HepG2 (cell line): ENCODE data around the gene USP34. TPM values are rescaled to one million over a fixed set of nuclear protein-coding genes. Genes with fewer than 3 reads are reported as not detected.

Experiments used
- ATF5 ChIP-seq: sonication (generic); formaldehyde crosslinking; IDR thresholded peaks from 2 replicates; pipeline ENCODE4 v1.4.0; 2020; ENCODE audit warnings: mild to moderate bottlenecking, low read depth, missing genetic modification reagents
- DPF2 ChIP-seq: sonication (generic); formaldehyde crosslinking; IDR thresholded peaks from 2 replicates; pipeline ENCODE4 v1.4.0; 2020; ENCODE audit warnings: mild to moderate bottlenecking, low read depth, missing genetic modification reagents, borderline replicate concordance
- ERF ChIP-seq: IDR thresholded peaks from 2 replicates; pipeline ENCODE4 v1.6.1; 2018; ENCODE audit warnings: missing biosample characterization, missing genetic modification reagents
- GATAD1 ChIP-seq: IDR thresholded peaks from 2 replicates; pipeline ENCODE4 v1.6.1; 2016; ENCODE audit warnings: missing genetic modification reagents, missing compliant biosample characterization
- HMGXB4 ChIP-seq, 2 experiments: sonication (generic) in 1 of 2; formaldehyde crosslinking in 1 of 2; IDR thresholded peaks; 2 replicates each; pipeline versions ENCODE4 v1.4.0 to v1.6.1; 2018 to 2020; ENCODE audit warnings: missing genetic modification reagents in 2 of 2, borderline replicate concordance in 1 of 2, low read depth in 1 of 2, mild to moderate bottlenecking in 1 of 2, missing biosample characterization in 1 of 2
- KLF15 ChIP-seq: sonication (generic); formaldehyde crosslinking; IDR thresholded peaks from 2 replicates; pipeline ENCODE4 v1.8.1; 2023; ENCODE audit warnings: borderline replicate concordance, mild to moderate bottlenecking, inconsistent platforms, missing genetic modification reagents, mixed read lengths
- LBX2 ChIP-seq: sonication (generic); formaldehyde crosslinking; IDR thresholded peaks from 2 replicates; pipeline ENCODE4 v1.5.0; 2020; ENCODE audit warnings: missing genetic modification reagents, mild to moderate bottlenecking, borderline replicate concordance
- MEIS1 ChIP-seq: sonication (generic); formaldehyde crosslinking; IDR thresholded peaks from 2 replicates; pipeline ENCODE4 v1.9.0; 2021; ENCODE audit warnings: mild to moderate bottlenecking, missing genetic modification reagents, moderate library complexity, borderline replicate concordance
- NFRKB ChIP-seq: fragments of 450-650 bp; IDR thresholded peaks from 2 replicates; pipeline ENCODE4 v1.6.1; 2017
- PHB2 ChIP-seq: fragments of 450-650 bp; IDR thresholded peaks from 2 replicates; pipeline ENCODE4 v1.6.1; 2018; ENCODE audit not compliant: partially characterized antibody
- PHF20 ChIP-seq: sonication (generic); formaldehyde crosslinking; IDR thresholded peaks from 2 replicates; pipeline ENCODE4 v1.5.0; 2020; ENCODE audit warnings: mild to moderate bottlenecking, missing genetic modification reagents
- ZNF205 ChIP-seq: IDR thresholded peaks from 2 replicates; pipeline ENCODE4 v1.6.1; 2018; ENCODE audit warnings: missing biosample characterization, missing genetic modification reagents
- ZNF24 ChIP-seq: fragments of 450-650 bp; IDR thresholded peaks from 2 replicates; pipeline ENCODE4 v1.6.1; 2017; ENCODE audit warnings: antibody characterized with exemption, mild to moderate bottlenecking
- ZNF33B ChIP-seq: sonication (generic); formaldehyde crosslinking; IDR thresholded peaks from 2 replicates; pipeline ENCODE4 v1.5.1; 2020; ENCODE audit warnings: mild to moderate bottlenecking, missing genetic modification reagents
- ZNF572 ChIP-seq: sonication (generic); formaldehyde crosslinking; IDR thresholded peaks from 2 replicates; pipeline ENCODE4 v1.5.1; 2020; ENCODE audit warnings: mild to moderate bottlenecking, missing genetic modification reagents
- ZNF616 ChIP-seq: sonication (generic); formaldehyde crosslinking; IDR thresholded peaks from 2 replicates; pipeline ENCODE4 v1.5.0; 2020; ENCODE audit warnings: low read depth, mild to moderate bottlenecking, missing genetic modification reagents
- ZNF619 ChIP-seq: sonication (generic); formaldehyde crosslinking; IDR thresholded peaks from 2 replicates; pipeline ENCODE4 v1.4.0; 2020; ENCODE audit warnings: mild to moderate bottlenecking, missing genetic modification reagents
- polyA plus RNA-seq, 8 experiments: library from polyadenylated mRNA; depleted of rRNA in 3 of 8; stranded (reverse) in 7 of 8; unstranded in 1 of 8; fragments of >200 nt; fragmentation: Illumina TruSeq in 4 of 8; extraction: Trizol in 4 of 8; gene quantifications; 2 replicates each; pipeline versions ENCODE4 v1.2.1 to v1.2.3, GENCODE V29; 2011 to 2016; ENCODE audit warnings: low read depth in 4 of 8, missing spikeins in 1 of 8, mixed read lengths in 1 of 8; ENCODE audit not compliant: insufficient read depth in 1 of 8
- total RNA-seq, 5 experiments: library from RNA; depleted of rRNA; stranded (reverse); fragments of >200 nt; fragmentation: Illumina TruSeq; extraction: Trizol; gene quantifications; 2 replicates each; pipeline ENCODE4 v1.2.3, GENCODE V29; 2016; ENCODE audit warnings: low read depth in 1 of 5
- TF ChIP-seq, protein P1 (sequence below): sonication (generic); formaldehyde crosslinking; IDR thresholded peaks from 2 replicates; pipeline ENCODE4 v1.4.0; 2020; ENCODE audit warnings: mild to moderate bottlenecking, missing genetic modification reagents

USP34 gene
- total and polyA plus RNA-seq, 2 of the 13 experiments (the other 11 are each of a cell fraction or from before 2014, with no cell fraction given): 99.2 to 100 TPM

- TF ChIP-seq, protein P1, sequence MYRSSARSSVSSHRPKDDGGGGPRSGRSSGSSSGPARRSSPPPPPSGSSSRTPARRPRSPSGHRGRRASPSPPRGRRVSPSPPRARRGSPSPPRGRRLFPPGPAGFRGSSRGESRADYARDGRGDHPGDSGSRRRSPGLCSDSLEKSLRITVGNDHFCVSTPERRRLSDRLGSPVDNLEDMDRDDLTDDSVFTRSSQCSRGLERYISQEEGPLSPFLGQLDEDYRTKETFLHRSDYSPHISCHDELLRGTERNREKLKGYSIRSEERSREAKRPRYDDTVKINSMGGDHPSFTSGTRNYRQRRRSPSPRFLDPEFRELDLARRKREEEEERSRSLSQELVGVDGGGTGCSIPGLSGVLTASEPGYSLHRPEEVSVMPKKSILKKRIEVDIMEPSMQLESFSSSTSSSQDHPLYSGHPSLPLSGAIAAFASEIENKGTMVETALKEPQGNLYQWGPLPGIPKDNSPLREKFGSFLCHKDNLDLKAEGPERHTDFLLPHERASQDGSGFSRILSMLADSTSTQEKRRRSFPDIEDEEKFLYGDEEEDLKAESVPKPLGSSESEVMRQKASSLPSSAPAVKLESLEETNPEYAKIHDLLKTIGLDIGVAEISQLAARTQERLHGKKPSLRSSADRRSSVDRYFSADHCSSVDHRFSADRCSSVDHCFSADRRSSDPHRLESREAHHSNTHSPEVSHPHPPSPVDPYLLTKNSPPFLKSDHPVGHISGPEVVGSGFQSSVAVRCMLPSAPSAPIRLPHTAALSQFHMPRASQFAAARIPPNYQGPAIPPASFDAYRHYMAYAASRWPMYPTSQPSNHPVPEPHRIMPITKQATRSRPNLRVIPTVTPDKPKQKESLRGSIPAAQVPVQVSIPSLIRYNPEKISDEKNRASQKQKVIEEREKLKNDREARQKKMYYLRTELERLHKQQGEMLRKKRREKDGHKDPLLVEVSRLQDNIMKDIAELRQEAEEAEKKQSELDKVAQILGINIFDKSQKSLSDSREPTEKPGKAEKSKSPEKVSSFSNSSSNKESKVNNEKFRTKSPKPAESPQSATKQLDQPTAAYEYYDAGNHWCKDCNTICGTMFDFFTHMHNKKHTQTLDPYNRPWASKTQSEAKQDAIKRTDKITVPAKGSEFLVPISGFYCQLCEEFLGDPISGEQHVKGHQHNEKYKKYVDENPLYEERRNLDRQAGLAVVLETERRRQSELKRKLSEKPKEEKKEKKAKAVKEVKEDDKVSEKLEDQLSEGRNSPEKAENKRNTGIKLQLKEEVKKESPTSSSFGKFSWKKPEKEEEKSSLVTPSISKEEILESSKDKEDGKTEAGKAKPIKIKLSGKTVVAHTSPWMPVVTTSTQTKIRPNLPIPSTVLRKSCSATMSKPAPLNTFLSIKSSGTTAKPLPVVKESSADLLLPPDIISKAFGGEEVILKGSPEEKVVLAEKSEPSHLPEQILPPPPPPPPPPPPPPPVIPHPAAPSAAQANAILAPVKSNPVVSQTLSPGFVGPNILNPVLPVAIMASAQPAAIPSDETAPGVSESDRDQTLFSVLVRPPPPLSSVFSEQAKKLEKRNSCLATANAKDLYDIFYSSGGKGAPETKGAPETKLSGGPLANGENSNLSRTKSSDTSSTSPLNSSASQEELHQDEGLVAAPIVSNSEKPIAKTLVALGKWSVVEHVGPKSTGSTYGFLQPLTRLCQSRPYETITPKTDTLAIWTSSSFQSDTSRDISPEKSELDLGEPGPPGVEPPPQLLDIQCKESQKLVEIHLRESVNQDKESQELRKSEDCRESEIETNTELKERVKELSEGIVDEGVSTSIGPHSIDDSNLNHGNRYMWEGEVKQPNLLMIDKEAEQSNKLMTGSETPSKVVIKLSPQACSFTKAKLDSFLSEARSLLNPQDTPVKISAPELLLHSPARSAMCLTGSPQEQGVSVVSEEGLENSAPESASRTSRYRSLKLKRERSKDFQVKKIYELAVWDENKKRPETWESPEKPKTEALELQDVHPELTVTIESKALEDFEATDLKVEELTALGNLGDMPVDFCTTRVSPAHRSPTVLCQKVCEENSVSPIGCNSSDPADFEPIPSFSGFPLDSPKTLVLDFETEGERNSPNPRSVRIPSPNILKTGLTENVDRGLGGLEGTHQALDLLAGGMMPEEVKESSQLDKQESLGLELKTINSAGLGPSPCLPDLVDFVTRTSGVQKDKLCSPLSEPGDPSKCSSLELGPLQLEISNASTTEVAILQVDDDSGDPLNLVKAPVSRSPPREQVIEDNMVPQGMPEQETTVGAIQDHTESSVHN: no peak
- no peak for TF ChIP-seq ZNF205
- no peak for TF ChIP-seq ZNF616 (CRISPR knock-in tag)
- no peak for TF ChIP-seq ZNF619 (CRISPR knock-in tag)
- TF ChIP-seq MEIS1 (CRISPR knock-in tag): no peak
- no peak for TF ChIP-seq ATF5 (CRISPR knock-in tag)
- TF ChIP-seq PHF20 (CRISPR knock-in tag): no peak
- TF ChIP-seq HMGXB4 (CRISPR knock-in tag; IDR thresholded peaks at IDR 0.05; ENCODE audit: borderline replicate concordance in 1 of 2, low read depth in 1 of 2): peak in 1 of 2 experiments; percentile 11; a peak in 1 of 4 replicates
- TF ChIP-seq ZNF572 (CRISPR knock-in tag): no peak
- TF ChIP-seq NFRKB: no peak
- no peak for TF ChIP-seq DPF2 (CRISPR knock-in tag)
- TF ChIP-seq ZNF33B (CRISPR knock-in tag): no peak
- no peak for TF ChIP-seq KLF15 (CRISPR knock-in tag)
- no peak for TF ChIP-seq GATAD1 (CRISPR knock-in tag)
- no peak for TF ChIP-seq ERF
- no peak for TF ChIP-seq LBX2 (CRISPR knock-in tag)
- TF ChIP-seq ZNF24: no peak
- no peak for TF ChIP-seq PHB2
Observed at GRCh38 chr2:61471905-61472805, 1.3 kb upstream of the USP34 start (continued).
